Keratinocyte (primary cell): ENCODE data around the gene ITPA.

ENCODE experiments used
- EZH2 ChIP-seq: IDR thresholded peaks from one replicate; pipeline ENCODE4 v1.6.1; 2012; ENCODE audit warnings: inconsistent platforms, mild to moderate bottlenecking, low read length, moderate library complexity
- TF ChIP-seq, protein P1 (sequence below), 3 experiments: IDR thresholded peaks in 1 of 3; conservative IDR thresholded peaks in 1 of 3; optimal IDR thresholded peaks in 1 of 3; 2 replicates in 2 of 3; 3 replicates in 1 of 3; pipeline versions ENCODE3 to v1.5.1; 2011; ENCODE audit warnings: low read length in 3 of 3, mild to moderate bottlenecking in 3 of 3, moderate library complexity in 2 of 3, control low read depth in 1 of 3, inconsistent platforms in 1 of 3; ENCODE audit not compliant: insufficient read depth in 2 of 3; ENCODE audit errors: extremely low read depth in 1 of 3

GRCh38 chr20:3177746-3178485 lies 31.4 kb upstream of the ITPA start:
- TF ChIP-seq, protein P1, sequence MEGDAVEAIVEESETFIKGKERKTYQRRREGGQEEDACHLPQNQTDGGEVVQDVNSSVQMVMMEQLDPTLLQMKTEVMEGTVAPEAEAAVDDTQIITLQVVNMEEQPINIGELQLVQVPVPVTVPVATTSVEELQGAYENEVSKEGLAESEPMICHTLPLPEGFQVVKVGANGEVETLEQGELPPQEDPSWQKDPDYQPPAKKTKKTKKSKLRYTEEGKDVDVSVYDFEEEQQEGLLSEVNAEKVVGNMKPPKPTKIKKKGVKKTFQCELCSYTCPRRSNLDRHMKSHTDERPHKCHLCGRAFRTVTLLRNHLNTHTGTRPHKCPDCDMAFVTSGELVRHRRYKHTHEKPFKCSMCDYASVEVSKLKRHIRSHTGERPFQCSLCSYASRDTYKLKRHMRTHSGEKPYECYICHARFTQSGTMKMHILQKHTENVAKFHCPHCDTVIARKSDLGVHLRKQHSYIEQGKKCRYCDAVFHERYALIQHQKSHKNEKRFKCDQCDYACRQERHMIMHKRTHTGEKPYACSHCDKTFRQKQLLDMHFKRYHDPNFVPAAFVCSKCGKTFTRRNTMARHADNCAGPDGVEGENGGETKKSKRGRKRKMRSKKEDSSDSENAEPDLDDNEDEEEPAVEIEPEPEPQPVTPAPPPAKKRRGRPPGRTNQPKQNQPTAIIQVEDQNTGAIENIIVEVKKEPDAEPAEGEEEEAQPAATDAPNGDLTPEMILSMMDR (optimal IDR thresholded peaks at IDR 0.05 in 1 of 3, IDR thresholded peaks at IDR 0.05 in 1 of 3, conservative IDR thresholded peaks at IDR 0.05 in 1 of 3; ENCODE audit: extremely low read depth in 1 of 3, insufficient read depth in 2 of 3, low read length in 3 of 3), result no peak
- no peak for TF ChIP-seq EZH2
